Femur (tissue), 1 donor: Measurements from ENCODE around the gene IPO9.
"Not testable (repeated sequence)": the region's sequence is repeated elsewhere in the genome, so short reads cannot be mapped to it uniquely, and the experiment has no call there.

Experiments
- DNase-seq: peaks from one replicate; pipeline ENCODE4 v3.0.0-alpha.2; 2017

Gene IPO9

DNA sequence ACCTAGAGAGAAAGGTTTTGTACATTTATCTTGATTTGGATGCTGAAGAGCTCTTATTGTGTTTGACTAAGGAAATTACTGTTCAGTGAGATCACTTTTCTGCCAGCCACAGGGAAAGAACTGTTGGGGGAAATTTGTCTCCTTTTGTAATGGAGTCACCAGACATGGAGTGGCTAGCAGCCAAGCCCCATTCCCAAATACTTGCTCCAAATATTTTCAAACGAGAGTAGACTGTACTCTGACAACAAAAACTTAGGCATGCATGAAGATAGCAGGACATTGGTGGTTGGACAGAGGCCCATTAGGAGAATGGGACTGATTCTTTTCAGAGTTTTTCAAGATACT lies 21.1 kb downstream of the IPO9 start:
- DNase-seq = no peak

DNA sequence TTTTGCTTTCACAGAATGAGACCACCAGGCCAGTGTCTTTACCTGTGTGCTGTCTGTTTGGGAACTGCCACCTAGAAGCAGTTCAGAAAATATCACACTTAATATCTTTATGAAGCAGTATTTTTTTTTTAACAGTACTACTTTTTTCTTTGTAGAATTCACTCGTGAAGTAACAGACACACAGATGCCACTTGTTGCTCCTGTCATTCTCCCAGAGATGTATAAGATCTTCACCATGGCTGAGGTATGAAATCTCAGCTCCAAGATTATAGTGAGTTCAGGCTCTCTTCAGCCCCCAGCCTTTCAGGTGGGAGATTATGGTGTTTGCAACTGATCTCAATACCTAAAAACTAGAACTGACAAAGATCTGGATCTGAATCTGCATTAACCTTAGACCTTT lies 23.0 kb downstream of the IPO9 start:
- DNase-seq = no peak

DNA sequence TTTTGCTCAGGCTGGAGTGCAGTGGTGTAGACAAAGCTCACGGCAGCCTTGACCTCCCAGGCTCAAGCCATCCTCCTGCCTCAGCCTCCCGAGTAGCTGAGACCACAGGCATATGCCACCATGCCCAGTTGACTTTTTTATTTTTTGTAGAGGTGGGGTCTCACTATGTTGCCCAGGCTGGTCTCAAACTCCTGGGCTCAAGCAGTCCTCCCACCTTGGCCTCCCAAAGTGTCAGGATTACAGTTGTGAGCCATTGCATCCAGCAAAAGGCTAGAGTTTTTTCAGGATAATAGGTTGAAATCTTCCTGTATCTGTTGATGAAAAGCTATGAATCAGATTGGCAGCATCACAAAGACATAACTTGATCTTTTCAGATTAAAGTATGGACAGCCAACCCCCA lies 27.8 kb downstream of the IPO9 start:
- DNase-seq = not testable (repeated sequence)

DNA sequence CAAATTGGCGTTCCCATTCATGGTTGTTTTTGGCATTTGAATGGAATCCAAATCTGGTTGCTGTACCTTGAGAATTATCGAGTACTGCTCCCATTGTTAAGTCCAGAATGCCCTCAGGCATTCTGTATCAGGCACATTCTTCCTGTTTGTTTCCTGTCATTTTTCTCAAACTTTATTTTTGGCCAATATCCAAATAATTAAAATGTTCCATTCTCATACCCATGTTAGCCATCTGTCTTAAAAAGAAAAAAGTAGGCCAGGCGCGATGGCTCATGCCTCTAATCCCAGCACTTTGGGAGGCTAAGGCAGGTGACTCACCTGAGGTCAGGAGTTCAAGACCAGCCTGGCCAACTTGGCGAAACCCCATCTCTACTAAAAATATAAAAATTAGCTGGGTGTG lies 30.5 kb downstream of the IPO9 start:
- no peak for DNase-seq

DNA sequence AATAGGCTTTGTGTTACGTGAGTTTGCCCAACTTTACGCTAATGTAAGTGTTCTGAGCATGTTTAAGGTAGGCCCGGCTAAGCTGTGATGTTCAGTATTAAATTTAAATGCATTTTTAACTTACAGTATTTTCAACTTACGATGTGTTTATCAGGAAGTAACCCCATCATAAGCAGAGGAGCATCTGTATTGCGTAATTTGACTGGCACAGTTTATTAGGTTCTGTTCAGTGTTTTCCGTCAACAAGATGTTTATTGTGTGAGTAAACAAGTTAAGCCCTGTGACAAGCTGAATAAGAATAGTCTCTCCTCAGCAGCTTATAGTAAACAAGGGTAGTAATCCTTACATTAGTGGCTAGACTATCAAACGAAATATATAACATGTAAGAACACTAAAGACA lies 32.5 kb downstream of the IPO9 start:
- DNase-seq = no peak

DNA sequence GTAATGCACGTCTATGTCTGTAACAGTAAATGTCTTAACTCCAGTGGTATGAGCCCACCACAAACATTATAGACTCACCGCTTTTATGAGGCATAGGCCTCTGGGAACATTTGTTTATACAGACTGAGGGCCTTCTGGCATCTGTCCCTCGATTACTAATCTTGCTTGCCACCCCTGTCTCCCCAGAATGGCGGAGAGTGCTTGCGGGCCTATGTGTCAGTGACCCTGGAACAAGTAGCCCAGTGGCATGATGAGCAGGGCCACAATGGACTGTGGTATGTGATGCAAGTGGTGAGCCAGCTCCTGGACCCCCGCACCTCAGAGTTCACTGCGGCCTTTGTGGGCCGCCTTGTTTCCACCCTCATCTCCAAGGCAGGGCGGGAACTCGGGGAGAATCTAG lies 41.4 kb downstream of the IPO9 start:
- no peak for DNase-seq

DNA sequence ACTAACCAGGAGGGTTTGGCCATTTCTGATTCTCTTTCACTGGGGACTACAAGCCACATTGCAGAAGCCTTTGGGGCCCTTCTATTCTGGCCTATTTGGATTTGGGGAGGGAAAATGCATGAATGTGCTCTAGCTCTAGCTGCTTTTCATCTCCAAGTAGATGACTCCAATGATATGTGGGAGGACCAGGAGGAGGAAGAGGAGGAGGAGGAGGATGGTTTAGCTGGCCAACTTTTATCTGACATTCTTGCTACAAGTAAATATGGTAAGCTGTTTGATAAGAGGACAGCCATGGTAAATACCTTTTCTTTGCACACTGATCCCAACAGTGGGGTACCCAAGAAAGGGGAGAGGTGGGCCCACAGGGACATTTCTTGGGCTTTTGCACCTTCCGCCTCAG lies 45.7 kb downstream of the IPO9 start:
- DNase-seq = no peak

DNA sequence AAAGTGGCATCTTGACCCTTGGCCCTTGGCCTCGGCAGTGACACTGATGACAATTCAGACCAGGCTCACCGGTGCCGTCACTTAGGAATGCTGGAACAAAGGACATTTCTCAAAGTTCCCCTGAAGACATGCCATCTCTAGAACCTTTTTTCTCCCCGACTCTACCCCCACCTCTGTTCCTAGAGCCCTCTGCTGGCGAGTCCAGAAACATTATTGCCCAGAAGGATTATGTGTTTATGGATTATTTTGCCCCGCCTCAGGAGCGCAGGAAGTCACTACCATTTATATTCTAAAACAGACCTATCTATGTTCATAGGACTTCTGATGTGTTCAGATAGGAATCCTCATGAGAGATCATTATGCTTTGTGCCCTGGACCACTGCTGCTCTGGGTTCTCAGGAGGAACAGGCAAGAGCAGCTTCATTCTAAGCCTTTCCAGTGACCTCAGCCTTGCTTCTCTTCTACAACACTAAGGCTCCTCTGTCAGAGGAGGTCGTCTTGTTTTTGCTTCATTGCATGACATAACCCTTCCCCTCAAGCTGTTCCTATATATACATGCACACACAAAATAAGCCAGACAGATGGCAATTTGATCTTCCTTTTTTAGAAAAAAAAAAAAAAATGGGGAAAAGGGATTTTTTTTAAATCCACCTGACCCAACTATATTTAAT lies 47.3 kb downstream of the IPO9 start:
- no peak for DNase-seq

DNA sequence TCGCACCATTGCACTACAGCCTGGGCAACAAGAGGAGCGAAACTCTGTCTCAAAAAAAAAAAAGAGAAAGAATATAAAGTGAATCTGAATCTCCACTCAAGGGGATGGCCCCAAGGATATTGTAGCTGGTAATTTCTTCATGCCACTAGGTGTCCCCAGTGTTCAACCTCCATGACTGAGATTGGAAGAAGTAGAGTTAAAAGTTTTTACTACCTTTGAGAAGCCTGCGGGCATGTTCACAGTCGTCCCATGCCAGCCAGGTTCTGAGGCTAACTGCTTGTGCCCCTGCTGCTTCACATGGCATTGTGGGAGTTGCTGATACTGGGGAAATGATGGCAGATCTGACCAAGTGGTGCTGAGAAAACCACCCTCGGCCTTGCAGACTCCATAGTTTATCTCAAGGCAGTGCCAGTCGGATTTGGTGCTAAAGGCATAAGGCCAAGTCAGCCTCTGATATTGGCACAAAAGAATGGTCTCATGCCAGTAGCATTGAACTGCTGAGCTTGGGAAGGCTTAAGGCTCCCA lies 49.0 kb downstream of the IPO9 start:
- DNase-seq = no peak

DNA sequence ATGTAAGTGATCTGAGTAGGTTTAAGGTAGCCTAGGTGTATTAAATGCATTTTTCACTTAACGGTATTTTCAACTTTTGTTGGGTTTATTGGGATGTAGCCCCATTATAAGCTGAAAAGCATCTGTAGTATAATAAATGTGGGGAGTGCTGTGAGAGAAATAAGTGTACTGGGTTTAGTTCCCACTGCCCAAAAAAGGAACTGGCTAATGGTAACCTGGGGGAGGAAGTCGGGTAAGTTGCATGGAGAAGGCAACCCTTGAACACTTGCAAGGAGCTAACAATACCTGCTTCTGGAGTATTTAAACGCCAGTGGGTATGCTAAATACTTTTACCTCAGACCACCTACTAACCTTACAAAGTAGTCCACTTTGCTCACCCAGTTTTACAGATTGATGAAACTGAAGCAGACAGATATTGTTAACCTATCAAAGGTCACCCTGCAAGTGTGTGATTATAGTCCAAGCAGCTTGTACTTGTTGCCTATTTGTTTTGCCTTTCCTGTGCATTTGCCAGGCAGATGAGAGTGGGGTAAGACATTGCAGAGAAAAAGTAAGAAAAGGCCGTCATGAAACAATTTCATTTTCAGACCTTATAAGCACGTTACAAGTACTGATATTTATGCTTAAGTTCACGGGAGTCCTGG lies 52.1 kb downstream of the IPO9 start:
- no peak for DNase-seq

DNA sequence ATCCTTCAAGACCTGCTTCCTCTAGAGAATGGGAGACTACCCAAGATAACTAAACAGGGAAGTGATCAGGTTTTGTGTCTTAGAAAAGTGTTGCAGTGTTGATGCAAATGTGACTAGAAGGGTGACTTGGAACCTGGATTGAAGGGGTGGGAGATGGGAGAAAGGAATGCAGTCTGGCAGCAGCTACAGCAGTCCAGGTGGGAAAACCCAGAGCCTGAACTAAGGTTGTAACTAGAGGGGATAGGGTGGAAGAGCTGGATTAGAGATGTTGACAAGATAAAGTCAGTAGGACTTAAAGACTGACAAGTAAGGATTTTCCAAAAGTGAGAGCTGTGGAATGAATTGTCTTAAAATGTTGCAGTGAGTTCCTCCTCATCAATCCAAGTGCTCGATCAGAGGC lies 52.7 kb downstream of the IPO9 start:
- no peak for DNase-seq

DNA sequence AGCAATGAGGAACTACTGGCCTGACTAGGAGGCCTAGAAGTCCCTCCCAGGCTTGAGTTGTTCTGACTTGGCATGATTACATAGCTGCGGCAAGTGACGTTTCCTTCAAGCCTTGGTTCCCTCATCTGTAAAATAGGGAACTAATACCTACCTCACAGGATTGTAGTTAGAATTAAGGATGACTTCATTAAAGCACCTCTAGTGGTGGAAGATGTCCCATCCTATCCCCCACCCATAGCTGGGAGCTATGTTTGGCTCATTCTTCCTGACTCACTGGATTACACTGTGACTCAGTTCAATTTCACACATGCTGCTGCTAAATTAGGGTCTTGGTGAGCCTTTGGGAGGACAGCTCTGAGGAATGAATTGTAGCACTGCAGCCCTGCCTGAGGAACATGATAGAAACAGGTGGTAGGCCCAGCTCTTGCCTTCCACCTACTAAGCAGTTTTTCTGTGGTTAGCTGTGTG lies 53.7 kb downstream of the IPO9 start:
- DNase-seq = no peak

DNA sequence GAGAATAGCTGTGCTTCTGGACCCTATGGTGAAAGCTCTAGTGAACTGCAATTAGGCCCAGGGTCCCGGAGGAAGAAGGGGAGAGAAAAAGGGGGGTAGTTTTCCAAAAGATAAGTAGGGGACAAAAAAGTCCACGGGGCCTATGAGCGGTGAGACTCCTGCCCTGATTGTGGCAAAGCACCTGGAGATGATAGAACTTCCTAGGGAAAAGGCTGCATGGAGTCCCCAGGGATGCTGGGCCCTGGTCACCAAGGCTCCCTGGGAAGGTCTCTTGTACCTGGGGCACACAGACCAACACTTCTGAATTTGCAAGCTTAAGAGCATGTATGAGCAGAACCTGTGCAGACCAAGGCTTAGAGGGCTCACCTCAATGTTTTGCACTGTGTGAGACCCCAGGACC lies 54.3 kb downstream of the IPO9 start:
- no peak for DNase-seq

DNA sequence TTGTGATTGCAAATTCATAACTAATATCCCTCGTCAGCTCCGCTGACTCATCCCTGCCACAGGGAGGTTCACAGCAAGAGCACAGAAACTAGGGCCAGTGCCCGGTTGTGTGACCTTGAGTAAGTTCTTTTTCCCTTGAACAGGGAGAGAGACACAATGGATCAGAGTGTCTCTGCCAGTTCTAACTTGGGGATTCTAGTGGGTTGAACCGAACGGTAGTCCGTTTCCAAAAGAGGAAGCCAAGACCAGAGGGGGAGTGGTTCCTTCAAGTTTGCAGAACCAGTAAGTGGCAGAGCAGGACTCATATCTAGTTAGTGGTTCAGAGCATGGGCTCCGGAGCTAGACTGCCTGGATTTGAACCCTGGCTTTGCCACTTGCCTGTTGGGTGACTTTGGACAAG lies 54.8 kb downstream of the IPO9 start:
- no peak for DNase-seq

DNA sequence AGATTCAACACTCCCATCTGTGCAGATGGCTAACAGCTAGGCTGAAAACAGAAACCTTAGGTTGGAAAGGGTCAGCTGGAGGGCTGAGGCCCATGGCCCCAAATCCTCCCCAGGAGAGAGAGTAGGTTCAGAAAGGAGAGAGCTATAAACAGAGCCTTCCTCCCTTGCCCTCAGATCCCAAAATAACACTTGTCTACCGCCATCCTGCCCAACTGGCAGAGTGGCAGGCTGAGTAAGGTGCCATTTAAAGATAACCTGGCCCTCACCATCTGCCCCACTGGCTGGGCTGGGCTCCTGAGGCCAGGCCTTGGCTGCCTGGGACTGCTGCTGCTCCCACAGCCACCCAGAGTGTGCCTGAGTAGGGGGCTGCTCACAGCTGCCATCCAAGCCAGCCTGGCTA lies 55.5 kb downstream of the IPO9 start:
- peak; percentile 50 for DNase-seq

DNA sequence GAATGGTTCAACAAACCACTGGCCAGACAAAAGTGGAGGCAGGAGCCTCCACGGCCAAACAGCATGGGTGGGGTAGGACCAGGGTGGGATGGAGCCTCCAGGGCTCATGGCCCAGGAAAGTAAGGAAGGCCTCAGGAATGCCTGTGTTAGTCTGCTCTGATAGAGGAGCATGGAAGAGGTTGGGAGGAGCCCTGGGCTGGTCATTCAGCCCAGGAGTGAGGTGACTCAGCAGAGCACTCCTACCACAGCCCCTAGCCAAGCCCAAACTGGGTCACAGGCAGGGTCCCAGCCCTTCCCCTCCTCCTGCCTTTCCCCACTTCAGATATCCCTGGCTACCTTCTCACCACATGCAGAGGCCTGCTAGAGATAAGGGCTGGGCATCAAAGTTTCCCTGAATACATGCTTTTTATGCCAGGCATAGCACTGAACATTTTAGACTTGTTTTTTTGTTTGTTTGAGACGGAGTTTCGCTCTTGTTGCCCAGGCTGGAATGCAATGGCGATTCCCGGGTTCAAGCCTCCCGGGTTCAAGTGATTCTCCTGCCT lies 56.6 kb downstream of the IPO9 start:
- DNase-seq = no peak

DNA sequence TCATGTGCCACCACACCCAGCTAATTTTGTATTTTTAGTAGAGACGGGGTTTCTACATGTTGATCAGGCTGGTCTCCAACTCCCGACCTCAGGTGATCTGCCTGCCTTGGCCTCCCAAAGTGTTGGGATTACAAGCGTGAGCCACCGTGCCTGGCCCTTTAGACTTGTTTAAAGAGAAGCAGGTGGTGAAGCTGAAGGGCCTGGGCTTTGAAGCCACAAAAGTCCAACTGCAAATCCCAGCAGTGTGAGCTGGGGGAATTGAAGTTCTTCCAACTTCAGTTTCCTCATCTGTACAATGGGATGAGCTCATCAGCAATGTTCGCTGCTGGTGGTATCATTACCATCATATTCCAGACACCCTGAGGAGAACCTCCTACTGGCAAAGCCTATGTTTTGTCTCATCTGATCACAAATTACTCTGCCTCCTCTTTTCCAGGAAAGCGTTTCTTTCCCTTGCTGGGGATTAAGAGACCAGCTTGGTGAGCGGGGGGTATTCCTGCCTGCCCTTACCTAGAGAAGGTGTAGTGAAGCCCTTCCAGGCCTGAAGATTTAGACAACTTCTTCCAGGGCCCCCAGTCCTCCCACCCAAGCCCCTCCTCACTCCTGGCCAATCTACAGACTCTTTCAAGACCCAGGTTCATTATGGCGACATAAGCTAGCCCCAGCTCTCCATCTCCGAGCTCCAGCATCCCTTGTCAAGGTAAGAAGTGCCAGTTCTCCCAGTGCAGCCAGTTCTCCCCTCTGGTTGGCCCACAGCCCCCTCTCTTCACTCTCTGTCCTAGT lies 57.3 kb downstream of the IPO9 start:
- DNase-seq = no peak

DNA sequence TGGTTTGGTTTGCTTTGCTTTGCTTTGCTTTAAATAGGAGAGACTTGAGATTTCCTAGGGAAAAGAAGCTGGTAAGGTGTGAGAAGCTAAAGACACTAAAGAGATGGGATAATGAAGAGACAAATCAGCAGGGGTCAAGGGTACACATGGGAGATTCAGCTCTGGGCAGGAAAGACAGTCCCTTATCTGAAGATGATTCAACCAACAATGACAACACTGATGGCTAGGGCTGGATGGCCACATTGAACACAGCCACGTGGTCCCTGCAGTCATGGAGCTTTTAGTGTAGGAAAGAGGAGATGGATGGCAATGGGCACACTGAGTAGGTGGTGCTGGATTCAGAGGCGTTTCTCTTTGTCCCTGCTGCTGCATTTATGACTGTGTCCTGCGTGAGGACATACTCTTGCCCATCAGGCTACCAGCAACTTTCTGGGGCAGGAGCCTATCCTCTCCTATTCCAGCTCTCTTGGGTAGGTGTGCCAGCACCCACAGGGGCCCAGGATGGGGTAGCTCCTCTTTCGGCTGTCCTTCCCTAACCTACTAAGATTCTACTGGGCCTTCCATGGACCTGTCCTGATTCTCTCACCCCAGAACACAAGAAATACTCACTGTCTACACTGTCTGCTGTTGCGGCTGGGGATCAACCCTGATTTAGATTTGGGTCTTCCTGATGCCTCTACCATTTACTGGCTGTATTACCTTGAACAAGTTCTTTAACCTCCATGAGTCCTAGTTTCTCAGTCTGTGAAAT lies 58.3 kb downstream of the IPO9 start:
- no peak for DNase-seq

DNA sequence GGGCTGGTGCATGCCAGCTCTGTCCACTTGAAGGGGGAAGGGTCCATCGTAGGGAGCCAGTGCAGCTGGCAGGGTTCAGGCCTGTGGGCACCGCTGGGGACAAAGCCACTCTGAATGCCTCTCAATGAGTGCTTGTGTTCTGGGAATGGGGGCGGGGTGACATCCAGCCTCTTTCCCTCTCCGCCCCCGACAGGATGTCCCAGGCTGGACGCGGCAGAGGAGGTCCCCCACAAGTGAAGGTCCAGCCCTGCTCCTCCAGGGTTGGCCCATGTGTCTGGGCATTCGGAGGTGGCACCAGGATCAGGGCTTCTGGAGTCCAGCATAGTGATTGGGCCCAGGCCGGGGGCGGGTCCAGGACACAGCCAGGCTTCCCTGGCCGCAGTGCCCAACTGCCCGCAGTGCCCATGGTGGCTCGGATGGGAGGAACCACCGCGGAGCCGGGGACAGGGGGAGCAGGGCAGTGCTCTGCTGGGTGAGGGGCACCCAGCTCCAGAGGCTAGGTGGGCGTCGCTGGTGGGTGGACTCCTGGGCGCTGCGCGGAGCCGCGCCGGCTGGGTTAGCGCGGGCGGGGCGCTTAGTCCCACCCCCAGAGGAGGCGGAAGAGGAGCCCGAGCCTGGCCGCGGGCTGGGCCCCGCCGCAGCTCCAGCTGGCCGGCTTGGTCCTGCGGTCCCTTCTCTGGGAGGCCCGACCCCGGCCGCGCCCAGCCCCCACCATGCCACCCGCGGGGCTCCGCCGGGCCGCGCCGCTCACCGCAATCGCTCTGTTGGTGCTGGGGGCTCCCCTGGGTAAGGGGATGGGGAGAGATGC lies 59.5 kb downstream of the IPO9 start, which contains the start of gene SHISA4:
SHISA4 (plus strand) TSS at position 617 of the 808 bp plus-strand sequence; CDS start at position 714, 97 bp downstream.
- peak; percentile 84 for DNase-seq

DNA sequence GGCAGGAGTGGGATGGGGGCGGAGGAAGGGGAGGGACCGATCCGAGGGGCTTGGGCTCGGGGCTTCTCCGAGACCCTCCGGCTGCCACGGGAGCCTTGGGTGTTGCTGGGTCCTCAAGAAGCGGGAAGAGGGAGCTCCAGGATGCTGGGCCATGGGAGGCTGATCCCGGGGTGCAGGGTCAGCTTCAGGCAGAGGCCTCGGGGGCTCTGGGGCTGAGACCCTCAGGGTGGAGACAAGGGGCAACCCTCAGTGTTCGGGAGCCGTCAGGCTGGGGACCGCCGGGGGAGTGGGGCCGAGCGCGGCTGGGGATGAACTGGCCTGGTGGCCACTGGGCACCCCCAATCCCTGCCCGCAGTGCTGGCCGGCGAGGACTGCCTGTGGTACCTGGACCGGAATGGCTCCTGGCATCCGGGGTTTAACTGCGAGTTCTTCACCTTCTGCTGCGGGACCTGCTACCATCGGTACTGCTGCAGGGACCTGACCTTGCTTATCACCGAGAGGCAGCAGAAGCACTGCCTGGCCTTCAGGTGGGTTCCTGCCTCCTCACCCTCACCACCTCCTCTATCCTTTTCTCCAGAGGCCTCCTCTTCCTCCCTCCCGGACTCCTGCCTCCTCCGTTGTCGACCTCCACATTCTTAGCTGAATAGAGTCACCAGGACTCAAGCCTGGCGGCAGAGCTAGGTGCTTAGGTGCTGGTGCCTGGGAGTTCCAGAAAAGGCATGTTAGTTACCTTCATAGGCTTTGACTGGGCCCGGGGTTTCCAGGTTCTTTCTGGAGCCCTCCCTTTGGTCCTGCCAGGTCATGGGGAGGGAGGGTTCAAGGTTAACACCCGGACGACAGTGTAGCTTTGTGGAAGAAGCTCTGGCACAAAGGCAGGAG lies 60.4 kb downstream of the IPO9 start:
- no peak for DNase-seq

DNA sequence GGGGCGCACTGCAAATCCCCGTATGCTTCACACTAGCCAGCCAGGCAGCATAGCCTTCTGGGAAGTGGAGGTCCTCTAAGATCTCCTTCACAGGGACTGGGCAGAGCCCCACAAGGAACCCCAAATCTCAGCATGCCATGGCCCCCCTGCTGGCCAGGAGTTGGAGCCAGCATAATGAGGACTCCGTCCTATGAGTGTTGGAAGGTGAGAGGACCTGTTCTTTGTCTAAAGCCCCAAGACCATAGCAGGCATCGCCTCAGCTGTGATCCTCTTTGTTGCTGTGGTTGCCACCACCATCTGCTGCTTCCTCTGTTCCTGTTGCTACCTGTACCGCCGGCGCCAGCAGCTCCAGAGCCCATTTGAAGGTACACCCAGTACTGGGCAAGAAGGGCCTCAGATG lies 61.3 kb downstream of the IPO9 start:
- DNase-seq = no peak
